8988T (cell line): Measurements from ENCODE around the gene PRR9.

ENCODE experiments used
- DNase-seq: peaks from one replicate; pipeline ENCODE4 v3.0.0; 2011

Gene PRR9

GRCh38 chr1:153231363-153231762 is 14.0 kb downstream of the PRR9 start:
- DNase-seq: no peak

- DNase-seq: no peak
Observed at GRCh38 chr1:153231785-153232184, 14.4 kb downstream of the PRR9 start.

DNA sequence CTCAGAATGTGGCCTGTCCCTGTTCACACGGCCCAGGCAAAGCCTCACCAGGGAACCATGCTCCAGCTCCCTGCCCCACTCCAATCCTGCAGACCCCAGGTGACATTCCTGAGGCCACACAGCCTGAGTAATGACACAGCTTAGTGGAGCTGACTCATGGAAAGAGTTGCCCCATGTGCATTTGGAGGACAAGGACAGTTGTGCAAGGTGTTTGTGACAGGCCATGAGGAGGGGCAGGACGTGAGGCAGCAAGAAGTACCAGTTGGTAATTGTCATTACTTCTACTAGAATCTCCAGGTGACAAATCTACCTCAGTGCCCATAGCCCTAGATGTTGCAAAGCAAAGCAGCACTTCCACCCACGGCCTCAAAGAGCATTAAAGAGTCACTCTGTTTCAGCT is 15.2 kb downstream of the PRR9 start:
- no peak for DNase-seq

DNA sequence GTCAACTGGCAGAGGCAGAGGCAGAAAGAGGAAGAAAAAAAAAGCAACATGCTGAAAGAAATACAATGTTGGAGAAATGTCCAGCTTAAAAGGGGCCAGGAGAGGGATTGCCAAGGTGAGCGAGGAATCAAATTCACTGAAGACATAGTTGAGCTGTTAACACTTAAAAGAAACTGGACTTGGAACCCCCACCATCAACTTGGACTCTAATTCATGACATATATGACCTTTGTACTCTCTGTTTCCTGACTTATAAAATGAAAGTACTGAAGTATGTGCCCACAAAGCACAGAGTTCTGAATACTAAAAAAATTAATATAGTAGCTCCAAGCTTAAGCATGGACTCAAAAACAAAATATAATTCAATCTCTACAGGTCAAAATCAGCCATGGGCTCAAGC is 16.1 kb downstream of the PRR9 start:
- DNase-seq: no peak

DNA sequence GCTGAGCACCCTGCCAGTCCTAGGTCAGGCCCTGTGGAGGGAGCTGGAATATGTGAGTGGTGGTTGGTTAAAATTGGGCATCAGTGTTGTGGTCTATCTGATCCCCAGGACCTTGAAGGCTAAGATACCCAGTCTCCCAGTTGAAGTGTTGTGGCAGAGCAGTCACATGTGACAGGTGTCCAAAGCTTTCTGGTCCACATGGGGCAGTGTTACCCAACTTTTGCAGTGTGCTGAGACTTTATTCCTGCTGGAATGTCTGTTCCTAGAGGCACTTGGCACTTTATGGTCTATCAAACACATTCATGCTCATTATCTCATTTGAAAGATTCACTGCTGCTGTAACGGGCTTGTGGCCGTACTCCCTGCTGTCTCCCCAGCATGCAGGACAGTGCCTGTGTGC is 21.1 kb downstream of the PRR9 start:
- DNase-seq: no peak

DNA sequence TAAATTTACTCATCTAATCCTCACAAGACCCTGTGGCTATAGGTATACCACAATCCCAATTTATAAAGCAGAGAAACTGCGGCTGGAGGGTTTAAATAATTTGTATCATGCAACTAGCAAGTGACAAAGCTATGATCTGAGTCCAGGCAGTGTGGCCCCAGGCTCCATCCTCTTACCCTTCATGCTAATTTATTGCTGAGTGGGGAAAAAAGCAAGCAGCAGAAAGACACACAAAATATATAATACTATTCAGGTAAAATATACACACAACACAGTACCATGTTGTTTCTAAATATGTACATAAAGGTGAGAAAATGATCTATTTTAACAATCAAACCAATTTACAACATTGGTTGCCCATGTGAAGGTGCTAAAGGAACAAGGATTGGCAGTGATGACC is 24.8 kb downstream of the PRR9 start:
- no peak for DNase-seq

- no peak for DNase-seq
Observed at GRCh38 chr1:153245466-153245865, 28.1 kb downstream of the PRR9 start.

DNA sequence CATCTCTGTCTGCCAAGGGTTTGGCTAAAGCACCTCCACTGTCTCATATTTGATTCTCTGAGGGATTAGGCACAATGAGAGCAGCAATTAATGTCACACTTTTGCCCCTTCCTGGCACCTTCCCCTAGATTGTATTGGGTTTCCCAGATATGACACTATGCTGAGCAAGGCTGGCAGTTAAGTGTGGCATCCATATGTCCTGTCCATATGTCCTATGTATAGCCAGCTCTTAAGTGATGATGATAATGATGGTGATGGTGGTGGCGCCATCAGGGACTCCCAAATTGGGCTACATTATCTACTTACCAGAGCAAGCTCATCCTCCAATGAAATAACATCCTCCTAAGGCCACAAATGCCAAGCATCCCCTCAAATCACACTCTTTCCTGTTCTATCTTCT is 28.6 kb downstream of the PRR9 start:
- no peak for DNase-seq

GRCh38 chr1:153246825-153247224 is 29.4 kb downstream of the PRR9 start:
- DNase-seq: no peak

- no peak for DNase-seq
Observed at GRCh38 chr1:153248176-153248879, 30.9 kb downstream of the PRR9 start.

- no peak for DNase-seq
Observed at GRCh38 chr1:153250166-153250565, 32.8 kb downstream of the PRR9 start.

GRCh38 chr1:153251087-153251486 is 33.7 kb downstream of the PRR9 start:
- DNase-seq: no peak

GRCh38 chr1:153251562-153251961 is 34.2 kb downstream of the PRR9 start:
- no peak for DNase-seq

DNA sequence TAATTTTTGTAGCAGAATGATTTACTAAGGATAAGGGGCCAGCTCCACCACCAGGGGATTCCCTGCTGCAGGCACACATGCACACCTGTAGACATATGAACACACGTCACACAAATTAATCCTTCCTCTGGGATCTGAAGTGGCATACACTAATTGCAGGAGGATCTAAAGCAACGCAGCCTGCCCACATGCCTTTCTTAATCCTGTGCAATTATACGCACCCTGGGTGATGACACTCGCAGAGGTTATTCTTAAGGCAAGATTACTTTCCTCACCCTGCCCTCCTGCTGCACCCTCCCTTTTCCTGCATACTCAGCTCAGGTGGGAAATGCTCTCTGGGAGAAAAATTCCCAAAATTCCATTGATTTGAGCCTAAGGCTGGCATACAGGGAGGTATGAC is 34.6 kb downstream of the PRR9 start:
- no peak for DNase-seq

GRCh38 chr1:153253076-153253475 is 35.7 kb downstream of the PRR9 start:
- no peak for DNase-seq

- no peak for DNase-seq
Observed at GRCh38 chr1:153253693-153254092, 36.3 kb downstream of the PRR9 start.

- no peak for DNase-seq
Observed at GRCh38 chr1:153259387-153259786, 42.0 kb downstream of the PRR9 start, which contains the start of gene LORICRIN. TSS of gene LORICRIN (plus strand) at chr1:153259687. CDS start at chr1:153260950, 1,263 bp downstream.

GRCh38 chr1:153260585-153261280 is 43.3 kb downstream of the PRR9 start:
- no peak for DNase-seq

- no peak for DNase-seq
Observed at GRCh38 chr1:153261281-153262069, 44.1 kb downstream of the PRR9 start.

GRCh38 chr1:153262070-153262366 is 44.6 kb downstream of the PRR9 start:
- no peak for DNase-seq

GRCh38 chr1:153262462-153263157 is 45.2 kb downstream of the PRR9 start:
- no peak for DNase-seq

GRCh38 chr1:153265457-153265856 is 48.1 kb downstream of the PRR9 start:
- DNase-seq: no peak
